ENCODE data around the gene GZF1. TPM values are rescaled to one million over a fixed set of nuclear protein-coding genes. Genes with fewer than 3 reads are reported as not detected.

GZF1 gene
- total and polyA plus RNA-seq, 2 donors from 2014 or later: 7.7 to 14.1 TPM

DNA sequence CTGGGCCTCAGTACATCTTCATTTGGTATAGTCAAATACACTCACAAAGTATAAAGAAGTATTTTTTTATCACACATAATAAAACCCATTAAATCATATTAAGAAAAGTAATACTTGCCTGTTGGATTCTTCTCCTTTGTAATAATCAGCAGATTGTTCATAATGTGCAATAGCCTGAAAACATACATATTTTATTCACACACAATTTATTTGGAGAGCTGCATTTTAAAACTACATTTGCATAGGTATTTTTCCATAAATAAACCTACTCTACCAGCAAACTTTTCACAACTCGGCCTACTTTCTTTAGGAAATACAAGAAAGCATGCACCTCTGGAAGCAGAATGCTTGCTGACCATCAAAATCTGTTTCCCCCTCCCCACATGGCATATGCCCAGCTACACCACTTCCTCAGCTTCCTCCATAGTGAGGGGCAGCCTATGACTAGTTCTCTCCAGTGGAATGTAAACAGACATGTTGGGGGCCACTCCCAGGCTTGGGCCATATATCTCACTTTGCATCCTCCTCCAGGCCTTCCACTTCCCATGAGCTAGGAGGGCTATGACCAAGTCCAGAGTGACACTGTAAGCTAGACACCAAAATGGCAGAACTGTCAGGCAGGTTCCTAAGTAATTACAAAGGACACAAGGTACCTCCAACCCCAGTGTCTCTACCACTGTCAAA is 28.3 kb downstream of the GZF1 start:
- H3K36me3 ChIP-seq (ENCODE audit: control insufficient read depth in 2 of 3, insufficient read depth in 3 of 3, low read length in 3 of 3): peaks cover 2 to 29% (median 28%) of the 10 kb centered on the region in 3 donors
- H3K9me3 ChIP-seq (ENCODE audit: control insufficient read depth in 2 of 3, insufficient read depth in 1 of 3, low read length in 3 of 3): peaks cover 0 to 3% (median 0%) of the 10 kb centered on the region in 3 donors
- no peaks in the 10 kb centered on the region for H3K4me1 ChIP-seq (ENCODE audit: control insufficient read depth in 2 of 3, insufficient read depth in 2 of 3, low read depth in 1 of 3, low read length in 3 of 3)
- intact Hi-C loops (cut with DNase I): no loop called here
- TF ChIP-seq, protein P1, sequence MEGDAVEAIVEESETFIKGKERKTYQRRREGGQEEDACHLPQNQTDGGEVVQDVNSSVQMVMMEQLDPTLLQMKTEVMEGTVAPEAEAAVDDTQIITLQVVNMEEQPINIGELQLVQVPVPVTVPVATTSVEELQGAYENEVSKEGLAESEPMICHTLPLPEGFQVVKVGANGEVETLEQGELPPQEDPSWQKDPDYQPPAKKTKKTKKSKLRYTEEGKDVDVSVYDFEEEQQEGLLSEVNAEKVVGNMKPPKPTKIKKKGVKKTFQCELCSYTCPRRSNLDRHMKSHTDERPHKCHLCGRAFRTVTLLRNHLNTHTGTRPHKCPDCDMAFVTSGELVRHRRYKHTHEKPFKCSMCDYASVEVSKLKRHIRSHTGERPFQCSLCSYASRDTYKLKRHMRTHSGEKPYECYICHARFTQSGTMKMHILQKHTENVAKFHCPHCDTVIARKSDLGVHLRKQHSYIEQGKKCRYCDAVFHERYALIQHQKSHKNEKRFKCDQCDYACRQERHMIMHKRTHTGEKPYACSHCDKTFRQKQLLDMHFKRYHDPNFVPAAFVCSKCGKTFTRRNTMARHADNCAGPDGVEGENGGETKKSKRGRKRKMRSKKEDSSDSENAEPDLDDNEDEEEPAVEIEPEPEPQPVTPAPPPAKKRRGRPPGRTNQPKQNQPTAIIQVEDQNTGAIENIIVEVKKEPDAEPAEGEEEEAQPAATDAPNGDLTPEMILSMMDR (IDR thresholded peaks at IDR 0.05; ENCODE audit: borderline replicate concordance, extremely low read depth, insufficient read depth): no peak
- FAIRE-seq: no peak
- H3K4me3 ChIP-seq (ENCODE audit: low read length in 3 of 3): no peak overlapping the region
- H3K27ac ChIP-seq (ENCODE audit: low read depth in 2 of 2, low read length in 2 of 2): no peak overlapping the region
- DNase-seq: no peak
- no peak overlapping the region for H3K9ac ChIP-seq (ENCODE audit: low read length in 3 of 3)
- no peaks in the 10 kb centered on the region for H3K27me3 ChIP-seq (ENCODE audit: control insufficient read depth, insufficient read depth, low read length)

DNA sequence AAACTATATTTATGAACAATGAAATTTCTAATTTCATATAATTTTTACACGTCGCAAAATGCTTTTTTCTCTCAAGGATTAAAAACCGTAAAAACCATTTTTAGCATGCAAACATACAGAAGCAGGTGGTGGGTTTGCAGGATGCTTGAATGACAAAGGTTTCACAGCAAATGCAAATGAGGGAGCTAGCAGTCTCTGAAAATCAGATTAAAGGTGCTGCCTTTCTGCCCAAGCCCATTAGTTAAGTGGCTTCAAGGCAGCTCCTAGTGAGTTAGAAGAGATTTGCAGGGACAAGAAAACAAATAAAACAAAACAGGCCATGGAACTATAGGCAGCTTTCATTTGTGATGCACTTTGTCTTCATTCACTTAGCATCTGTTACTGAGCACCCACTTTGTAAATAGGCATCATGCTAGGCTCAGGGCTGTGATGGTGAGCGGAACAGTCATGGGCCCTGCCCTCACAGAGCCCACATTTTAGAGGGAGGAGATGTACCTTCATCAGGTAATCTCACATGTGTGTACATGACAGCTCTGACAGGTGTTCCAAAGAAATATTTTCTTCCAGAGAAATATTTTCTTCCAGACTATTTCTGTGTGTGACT is 29.8 kb downstream of the GZF1 start:
- Histone ChIP-seq H3K9me3 (ENCODE audit: control insufficient read depth in 2 of 3, insufficient read depth in 1 of 3, low read length in 3 of 3) (peaks cover 0 to 1% (median 0%) of the 10 kb centered on the region in 3 donors), H3K4me3 (ENCODE audit: low read length in 3 of 3) (no peak overlapping the region), H3K27ac (ENCODE audit: low read depth in 2 of 2, low read length in 2 of 2) (no peak overlapping the region), H3K4me1 (ENCODE audit: control insufficient read depth in 2 of 3, insufficient read depth in 2 of 3, low read depth in 1 of 3, low read length in 3 of 3) (no peaks in the 10 kb centered on the region), H3K27me3 (ENCODE audit: control insufficient read depth, insufficient read depth, low read length) (no peaks in the 10 kb centered on the region), H3K9ac (ENCODE audit: low read length in 3 of 3) (no peak overlapping the region), H3K36me3 (ENCODE audit: control insufficient read depth in 2 of 3, insufficient read depth in 3 of 3, low read length in 3 of 3) (peaks cover 2 to 28% (median 25%) of the 10 kb centered on the region in 3 donors)
- FAIRE-seq (no peak), DNase-seq (no peak)
- TF ChIP-seq, protein P1 (IDR thresholded peaks at IDR 0.05; ENCODE audit: borderline replicate concordance, extremely low read depth, insufficient read depth): no peak
- intact Hi-C loops (cut with DNase I): no loop called here

DNA sequence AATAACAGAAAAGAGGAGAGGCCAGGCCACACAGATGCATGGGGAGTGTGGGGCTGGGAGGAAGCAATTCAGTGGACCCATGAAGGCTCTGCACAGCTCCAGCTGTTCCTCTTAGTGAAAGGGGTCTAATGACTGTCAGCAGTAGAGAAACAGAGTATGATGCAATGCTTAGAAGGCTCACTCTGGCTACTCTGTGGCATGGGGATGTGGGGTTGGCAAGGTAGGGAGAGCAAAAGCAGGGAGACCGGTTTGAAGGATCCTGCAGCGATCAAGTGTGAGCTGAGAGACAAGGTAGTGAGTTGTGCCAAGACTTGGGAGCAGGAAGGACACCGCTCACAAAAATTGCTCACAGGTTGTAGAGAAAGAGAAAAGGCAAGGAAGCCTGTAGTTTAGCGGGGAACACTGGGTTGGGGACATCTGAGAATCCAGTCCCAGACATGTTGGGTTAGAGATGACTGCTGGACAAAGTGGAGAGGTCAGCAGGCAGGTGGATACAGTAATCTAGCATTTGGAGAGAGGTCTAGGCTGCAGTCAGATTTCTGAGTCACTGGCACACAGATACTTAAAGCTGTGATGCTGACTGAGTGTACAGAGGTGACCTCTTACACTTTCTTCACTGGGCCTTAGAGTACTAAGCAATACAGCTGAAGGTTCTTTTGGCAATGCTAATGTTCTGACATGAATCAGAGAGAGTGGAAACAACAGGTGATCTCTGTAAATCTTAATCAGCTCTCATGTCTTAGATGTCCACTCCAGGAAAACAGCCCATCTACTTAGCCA is 32.2 kb downstream of the GZF1 start:
- H3K27ac ChIP-seq (ENCODE audit: low read depth in 2 of 2, low read length in 2 of 2): no peak overlapping the region
- no peaks in the 10 kb centered on the region for H3K9me3 ChIP-seq (ENCODE audit: control insufficient read depth in 2 of 3, insufficient read depth in 1 of 3, low read length in 3 of 3)
- no peaks in the 10 kb centered on the region for H3K4me1 ChIP-seq (ENCODE audit: control insufficient read depth in 2 of 3, insufficient read depth in 2 of 3, low read depth in 1 of 3, low read length in 3 of 3)
- FAIRE-seq (no peak), DNase-seq (no peak)
- H3K27me3 ChIP-seq (ENCODE audit: control insufficient read depth, insufficient read depth, low read length): no peaks in the 10 kb centered on the region
- no peak overlapping the region for H3K9ac ChIP-seq (ENCODE audit: low read length in 3 of 3)
- intact Hi-C loops (cut with DNase I): no loop called here
- H3K36me3 ChIP-seq (ENCODE audit: control insufficient read depth in 2 of 3, insufficient read depth in 3 of 3, low read length in 3 of 3): peaks cover 0 to 24% (median 24%) of the 10 kb centered on the region in 3 donors
- TF ChIP-seq, protein P1 (IDR thresholded peaks at IDR 0.05; ENCODE audit: borderline replicate concordance, extremely low read depth, insufficient read depth): no peak
- no peak overlapping the region for H3K4me3 ChIP-seq (ENCODE audit: low read length in 3 of 3)

All from kidney (tissue), 14 donors.